ENCODE results near the gene RAPGEF2.

GRCh38 chr4:159307929-159308328 is 205.1 kb downstream of the RAPGEF2 start:
- TF ChIP-seq CTCF (IDR thresholded peaks at IDR 0.05) (no peak), POLR2A (IDR thresholded peaks at IDR 0.05) (no peak)
